ENCODE data around the gene TEDC1.

The TEDC1 gene

DNA sequence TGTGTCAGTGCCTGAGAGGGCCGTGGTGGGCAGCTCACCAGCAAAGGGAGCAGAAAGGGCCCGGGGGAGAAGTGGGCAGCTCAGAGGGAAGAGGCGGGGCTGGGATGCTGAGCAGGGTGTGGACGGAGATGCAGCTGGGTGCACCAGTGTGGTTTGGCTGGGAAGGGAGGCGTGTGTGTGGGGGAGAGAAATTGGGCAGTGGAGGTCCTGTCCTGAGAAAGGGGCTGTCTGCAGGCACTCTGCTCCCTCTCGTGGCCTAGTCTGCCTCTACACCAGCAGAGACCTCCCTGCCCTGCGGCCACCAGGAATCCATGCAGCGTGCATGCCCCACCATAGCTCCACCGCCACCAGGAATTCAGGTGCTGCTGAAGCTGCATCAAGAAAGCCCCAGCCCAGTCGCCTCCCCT is 41.7 kb downstream of the TEDC1 start:
- TF ChIP-seq, protein P1, sequence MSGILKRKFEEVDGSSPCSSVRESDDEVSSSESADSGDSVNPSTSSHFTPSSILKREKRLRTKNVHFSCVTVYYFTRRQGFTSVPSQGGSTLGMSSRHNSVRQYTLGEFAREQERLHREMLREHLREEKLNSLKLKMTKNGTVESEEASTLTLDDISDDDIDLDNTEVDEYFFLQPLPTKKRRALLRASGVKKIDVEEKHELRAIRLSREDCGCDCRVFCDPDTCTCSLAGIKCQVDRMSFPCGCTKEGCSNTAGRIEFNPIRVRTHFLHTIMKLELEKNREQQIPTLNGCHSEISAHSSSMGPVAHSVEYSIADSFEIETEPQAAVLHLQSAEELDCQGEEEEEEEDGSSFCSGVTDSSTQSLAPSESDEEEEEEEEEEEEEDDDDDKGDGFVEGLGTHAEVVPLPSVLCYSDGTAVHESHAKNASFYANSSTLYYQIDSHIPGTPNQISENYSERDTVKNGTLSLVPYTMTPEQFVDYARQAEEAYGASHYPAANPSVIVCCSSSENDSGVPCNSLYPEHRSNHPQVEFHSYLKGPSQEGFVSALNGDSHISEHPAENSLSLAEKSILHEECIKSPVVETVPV (CRISPR knock-in tag; IDR thresholded peaks at IDR 0.05) = no peak
- no peak for TF ChIP-seq ZFP30 (CRISPR knock-in tag; IDR thresholded peaks at IDR 0.05)
- TF ChIP-seq ZFP3 (CRISPR knock-in tag; IDR thresholded peaks at IDR 0.05) = no peak
- TF ChIP-seq ESRRG (CRISPR knock-in tag; IDR thresholded peaks at IDR 0.05) = no peak
- TF ChIP-seq SNAI2 (CRISPR knock-in tag; IDR thresholded peaks at IDR 0.05) = no peak
- TF ChIP-seq GLIS3 (CRISPR knock-in tag; IDR thresholded peaks at IDR 0.05) = no peak
- TF ChIP-seq, protein P2, sequence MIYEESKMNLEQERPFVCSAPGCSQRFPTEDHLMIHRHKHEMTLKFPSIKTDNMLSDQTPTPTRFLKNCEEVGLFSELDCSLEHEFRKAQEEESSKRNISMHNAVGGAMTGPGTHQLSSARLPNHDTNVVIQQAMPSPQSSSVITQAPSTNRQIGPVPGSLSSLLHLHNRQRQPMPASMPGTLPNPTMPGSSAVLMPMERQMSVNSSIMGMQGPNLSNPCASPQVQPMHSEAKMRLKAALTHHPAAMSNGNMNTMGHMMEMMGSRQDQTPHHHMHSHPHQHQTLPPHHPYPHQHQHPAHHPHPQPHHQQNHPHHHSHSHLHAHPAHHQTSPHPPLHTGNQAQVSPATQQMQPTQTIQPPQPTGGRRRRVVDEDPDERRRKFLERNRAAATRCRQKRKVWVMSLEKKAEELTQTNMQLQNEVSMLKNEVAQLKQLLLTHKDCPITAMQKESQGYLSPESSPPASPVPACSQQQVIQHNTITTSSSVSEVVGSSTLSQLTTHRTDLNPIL (CRISPR knock-in tag; IDR thresholded peaks at IDR 0.05; ENCODE audit: low read depth) = no peak
- TF ChIP-seq BACH2 (CRISPR knock-in tag; IDR thresholded peaks at IDR 0.05; ENCODE audit: borderline replicate concordance) = no peak
- TF ChIP-seq OSR1 (CRISPR knock-in tag; IDR thresholded peaks at IDR 0.05) = no peak
- TF ChIP-seq, protein P3, sequence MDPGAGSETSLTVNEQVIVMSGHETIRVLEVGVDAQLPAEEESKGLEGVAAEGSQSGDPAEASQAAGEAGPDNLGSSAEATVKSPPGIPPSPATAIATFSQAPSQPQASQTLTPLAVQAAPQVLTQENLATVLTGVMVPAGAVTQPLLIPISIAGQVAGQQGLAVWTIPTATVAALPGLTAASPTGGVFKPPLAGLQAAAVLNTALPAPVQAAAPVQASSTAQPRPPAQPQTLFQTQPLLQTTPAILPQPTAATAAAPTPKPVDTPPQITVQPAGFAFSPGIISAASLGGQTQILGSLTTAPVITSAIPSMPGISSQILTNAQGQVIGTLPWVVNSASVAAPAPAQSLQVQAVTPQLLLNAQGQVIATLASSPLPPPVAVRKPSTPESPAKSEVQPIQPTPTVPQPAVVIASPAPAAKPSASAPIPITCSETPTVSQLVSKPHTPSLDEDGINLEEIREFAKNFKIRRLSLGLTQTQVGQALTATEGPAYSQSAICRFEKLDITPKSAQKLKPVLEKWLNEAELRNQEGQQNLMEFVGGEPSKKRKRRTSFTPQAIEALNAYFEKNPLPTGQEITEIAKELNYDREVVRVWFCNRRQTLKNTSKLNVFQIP (CRISPR knock-in tag; IDR thresholded peaks at IDR 0.05; ENCODE audit: borderline replicate concordance, low read depth) = no peak
- TF ChIP-seq, protein P4, sequence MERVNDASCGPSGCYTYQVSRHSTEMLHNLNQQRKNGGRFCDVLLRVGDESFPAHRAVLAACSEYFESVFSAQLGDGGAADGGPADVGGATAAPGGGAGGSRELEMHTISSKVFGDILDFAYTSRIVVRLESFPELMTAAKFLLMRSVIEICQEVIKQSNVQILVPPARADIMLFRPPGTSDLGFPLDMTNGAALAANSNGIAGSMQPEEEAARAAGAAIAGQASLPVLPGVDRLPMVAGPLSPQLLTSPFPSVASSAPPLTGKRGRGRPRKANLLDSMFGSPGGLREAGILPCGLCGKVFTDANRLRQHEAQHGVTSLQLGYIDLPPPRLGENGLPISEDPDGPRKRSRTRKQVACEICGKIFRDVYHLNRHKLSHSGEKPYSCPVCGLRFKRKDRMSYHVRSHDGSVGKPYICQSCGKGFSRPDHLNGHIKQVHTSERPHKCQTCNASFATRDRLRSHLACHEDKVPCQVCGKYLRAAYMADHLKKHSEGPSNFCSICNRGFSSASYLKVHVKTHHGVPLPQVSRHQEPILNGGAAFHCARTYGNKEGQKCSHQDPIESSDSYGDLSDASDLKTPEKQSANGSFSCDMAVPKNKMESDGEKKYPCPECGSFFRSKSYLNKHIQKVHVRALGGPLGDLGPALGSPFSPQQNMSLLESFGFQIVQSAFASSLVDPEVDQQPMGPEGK (CRISPR knock-in tag; IDR thresholded peaks at IDR 0.05; ENCODE audit: borderline replicate concordance) = no peak
- peak; percentile 55 for ATAC-seq

DNA sequence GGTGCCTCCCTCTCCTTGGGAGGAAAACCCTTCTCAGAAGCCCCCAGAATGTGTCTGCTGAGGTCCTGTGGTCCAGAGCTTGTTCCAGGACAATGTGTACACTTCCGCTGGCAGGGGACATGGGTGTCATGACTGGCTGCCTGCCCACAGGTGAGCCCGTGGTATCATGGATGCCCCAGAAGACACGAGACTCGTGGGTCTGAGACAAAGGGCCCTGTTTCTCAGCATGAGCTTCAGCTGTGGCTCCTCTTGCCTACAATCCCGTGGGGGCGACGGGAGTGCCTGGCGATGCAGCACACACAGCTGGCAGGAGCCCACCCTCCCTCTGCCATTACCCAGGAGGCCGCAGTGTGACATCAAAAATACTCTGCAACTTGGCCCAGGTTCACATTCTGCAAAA is 42.3 kb downstream of the TEDC1 start:
- no peak for ATAC-seq

More for the DNA sequence above, 42.3 kb downstream of the TEDC1 start:
- no peak for TF ChIP-seq SNAI2 (CRISPR knock-in tag; IDR thresholded peaks at IDR 0.05)
- no peak for TF ChIP-seq PPARA (CRISPR knock-in tag; IDR thresholded peaks at IDR 0.05; ENCODE audit: borderline replicate concordance)
- TF ChIP-seq ZNF70 (CRISPR knock-in tag; IDR thresholded peaks at IDR 0.05) = no peak
- no peak for TF ChIP-seq ZNF8 (CRISPR knock-in tag; IDR thresholded peaks at IDR 0.05)
- TF ChIP-seq ZNF565 (CRISPR knock-in tag; conservative IDR thresholded peaks at IDR 0.05; ENCODE audit: low read depth) = no peak
- TF ChIP-seq TOX (CRISPR knock-in tag; IDR thresholded peaks at IDR 0.05; ENCODE audit: borderline replicate concordance) = no peak
- no peak for TF ChIP-seq OSR1 (CRISPR knock-in tag; IDR thresholded peaks at IDR 0.05)
- no peak for TF ChIP-seq ZC3H10 (CRISPR knock-in tag; IDR thresholded peaks at IDR 0.05)
- no peak for TF ChIP-seq RARB (CRISPR knock-in tag; IDR thresholded peaks at IDR 0.05)
- no peak for TF ChIP-seq ISL1 (CRISPR knock-in tag; IDR thresholded peaks at IDR 0.05)
- TF ChIP-seq, protein P4 (CRISPR knock-in tag; IDR thresholded peaks at IDR 0.05; ENCODE audit: borderline replicate concordance) = no peak
- TF ChIP-seq ZFP3 (CRISPR knock-in tag; IDR thresholded peaks at IDR 0.05) = no peak
- TF ChIP-seq ESRRG (CRISPR knock-in tag; IDR thresholded peaks at IDR 0.05) = no peak
- no peak for TF ChIP-seq GLIS3 (CRISPR knock-in tag; IDR thresholded peaks at IDR 0.05)
- TF ChIP-seq TCF4 (CRISPR knock-in tag; IDR thresholded peaks at IDR 0.05; ENCODE audit: borderline replicate concordance) = no peak
- TF ChIP-seq ARNTL (CRISPR knock-in tag; IDR thresholded peaks at IDR 0.05; ENCODE audit: borderline replicate concordance, low read depth) = no peak
- no peak for TF ChIP-seq CSDC2 (CRISPR knock-in tag; IDR thresholded peaks at IDR 0.05)
- TF ChIP-seq, protein P3 (CRISPR knock-in tag; IDR thresholded peaks at IDR 0.05; ENCODE audit: borderline replicate concordance, low read depth) = no peak
- TF ChIP-seq, protein P1 (CRISPR knock-in tag; IDR thresholded peaks at IDR 0.05) = no peak

Data from SK-N-SH treated with all-trans-retinoic acid at 6 μM for 48 hours (cell line).